Astrocyte (in vitro differentiated cells and primary cell): ENCODE data around the gene TNIK. TPM values are rescaled to one million over a fixed set of nuclear protein-coding genes. Genes with fewer than 3 reads are reported as not detected.
"Not testable (repeated sequence)": the region's sequence is repeated elsewhere in the genome, so short reads cannot be mapped to it uniquely, and the experiment has no call there.

Experiments
- DNase-seq: peaks from one replicate; pipeline ENCODE4 v3.0.0-alpha.2; 2010; ENCODE audit warnings: low read depth
- FAIRE-seq: peaks from 2 replicates; lab custom pipeline; 2011; peaks lifted over from hg19 to GRCh38; lab: Jason Lieb, UNC
- H2AFZ ChIP-seq: 2 replicates; pipeline ENCODE4 v1.6.0; 2012; ENCODE audit warnings: low read depth, low read length, inconsistent platforms
- H3K27ac ChIP-seq: 2 replicates; pipeline ENCODE4 v1.5.1; 2011; ENCODE audit warnings: low read depth, low read length, inconsistent platforms
- H3K27me3 ChIP-seq: 2 replicates; pipeline ENCODE4 v1.6.0; 2011; ENCODE audit warnings: low read length, inconsistent platforms; ENCODE audit not compliant: insufficient read depth
- H3K36me3 ChIP-seq: 2 replicates; pipeline ENCODE4 v1.5.1; 2011; ENCODE audit warnings: low read length, inconsistent platforms; ENCODE audit not compliant: insufficient read depth
- H3K4me1 ChIP-seq: 2 replicates; pipeline ENCODE4 v1.5.1; 2011; ENCODE audit warnings: low read length, inconsistent platforms; ENCODE audit not compliant: insufficient read depth
- H3K4me2 ChIP-seq: 2 replicates; pipeline ENCODE4 v1.6.0; 2012; ENCODE audit warnings: low read length, inconsistent platforms
- H3K4me3 ChIP-seq: 2 replicates; pipeline ENCODE4 v1.5.1; 2011; ENCODE audit warnings: low read depth, mild to moderate bottlenecking, low read length, inconsistent platforms; ENCODE audit not compliant: insufficient read depth
- H3K79me2 ChIP-seq: 2 replicates; pipeline ENCODE4 v1.6.0; 2012; ENCODE audit warnings: mild to moderate bottlenecking, low read length, inconsistent platforms; ENCODE audit not compliant: insufficient read depth
- H3K9ac ChIP-seq: 2 replicates; pipeline ENCODE4 v1.6.0; 2012; ENCODE audit warnings: mild to moderate bottlenecking, low read length, inconsistent platforms
- H3K9me3 ChIP-seq: 2 replicates; pipeline ENCODE4 v1.5.1; 2012; ENCODE audit warnings: low read depth, mild to moderate bottlenecking, low read length, inconsistent platforms; ENCODE audit not compliant: insufficient read depth
- H4K20me1 ChIP-seq: 2 replicates; pipeline ENCODE4 v1.6.0; 2012; ENCODE audit warnings: low read length, inconsistent platforms; ENCODE audit not compliant: insufficient read depth
- H3K27ac Mint-ChIP-seq: one replicate; pipeline ENCODE4 v1.8.0; 2021; ENCODE audit warnings: mild to moderate bottlenecking, mixed read lengths; ENCODE audit not compliant: unreplicated experiment
- H3K27me3 Mint-ChIP-seq: one replicate; pipeline ENCODE4 v1.8.0; 2021; ENCODE audit warnings: low read depth, mixed read lengths; ENCODE audit not compliant: unreplicated experiment
- H3K36me3 Mint-ChIP-seq: one replicate; pipeline ENCODE4 v1.8.0; 2021; ENCODE audit warnings: low read depth, mixed read lengths; ENCODE audit not compliant: unreplicated experiment
- H3K4me1 Mint-ChIP-seq: one replicate; pipeline ENCODE4 v1.8.0; 2021; ENCODE audit warnings: low read depth, mixed read lengths; ENCODE audit not compliant: unreplicated experiment
- H3K4me3 Mint-ChIP-seq: one replicate; pipeline ENCODE4 v1.8.0; 2021; ENCODE audit warnings: mild to moderate bottlenecking, moderate library complexity, mixed read lengths; ENCODE audit not compliant: unreplicated experiment
- H3K9me3 Mint-ChIP-seq: one replicate; pipeline ENCODE4 v1.8.0; 2021; ENCODE audit warnings: mild to moderate bottlenecking, mixed read lengths; ENCODE audit not compliant: unreplicated experiment
- CTCF ChIP-seq: IDR thresholded peaks from 2 replicates; pipeline ENCODE4 v1.5.1; 2011; ENCODE audit warnings: low read depth, mild to moderate bottlenecking, inconsistent platforms, low read length, moderate library complexity; ENCODE audit not compliant: insufficient read depth
- EZH2 ChIP-seq: IDR thresholded peaks from 2 replicates; pipeline ENCODE4 v1.6.1; 2012; ENCODE audit warnings: mild to moderate bottlenecking, low read length, inconsistent platforms; ENCODE audit not compliant: insufficient read depth
- total RNA-seq: library from RNA; stranded (reverse); gene quantifications from 2 replicates; pipeline ENCODE4 v1.2.1, GENCODE V29; 2021

TNIK gene
- total RNA-seq, 1 donor from 2014 or later = 70.0 TPM

GRCh38 chr3:171428892-171429291, 31.3 kb downstream of the TNIK start:
- no peak overlapping the region for H3K27ac ChIP-seq
- H3K4me3 ChIP-seq = no peak overlapping the region

GRCh38 chr3:171428321-171428787, 31.9 kb downstream of the TNIK start:
- Mint-ChIP-seq H3K4me1 (no peaks in the 10 kb centered on the region), H3K4me3 (no peak overlapping the region), H3K27ac (no peak overlapping the region), H3K27me3 (no peaks in the 10 kb centered on the region), H3K9me3 (no peaks in the 10 kb centered on the region), H3K36me3 (no peaks in the 10 kb centered on the region)
- TF ChIP-seq EZH2 = no peak
- no peak for TF ChIP-seq CTCF
- no peaks in the 10 kb centered on the region for H3K4me1 ChIP-seq
- H3K36me3 ChIP-seq = no peaks in the 10 kb centered on the region
- H3K9me3 ChIP-seq = no peaks in the 10 kb centered on the region
- FAIRE-seq = no peak
- no peak overlapping the region for H3K27ac ChIP-seq
- no peak overlapping the region for H3K9ac ChIP-seq
- H3K4me2 ChIP-seq = no peak overlapping the region
- no peak overlapping the region for H3K4me3 ChIP-seq
- H4K20me1 ChIP-seq = peaks cover 22% of the 10 kb centered on the region
- peaks cover 9% of the 10 kb centered on the region for H3K79me2 ChIP-seq
- no peaks in the 10 kb centered on the region for H3K27me3 ChIP-seq
- no peak overlapping the region for H2AFZ ChIP-seq
- no peak for DNase-seq

More at GRCh38 chr3:171428892-171429291, 31.3 kb downstream of the TNIK start:
- H3K4me1 Mint-ChIP-seq = no peaks in the 10 kb centered on the region
- H3K9me3 ChIP-seq = no peaks in the 10 kb centered on the region
- H3K36me3 Mint-ChIP-seq = no peaks in the 10 kb centered on the region
- H2AFZ ChIP-seq = no peak overlapping the region
- no peaks in the 10 kb centered on the region for H3K36me3 ChIP-seq
- TF ChIP-seq EZH2 = no peak
- TF ChIP-seq CTCF = no peak
- H3K9me3 Mint-ChIP-seq = no peaks in the 10 kb centered on the region
- H3K9ac ChIP-seq = no peak overlapping the region
- H3K4me1 ChIP-seq = no peaks in the 10 kb centered on the region
- peaks cover 22% of the 10 kb centered on the region for H4K20me1 ChIP-seq
- no peaks in the 10 kb centered on the region for H3K27me3 ChIP-seq
- H3K4me2 ChIP-seq = no peak overlapping the region
- FAIRE-seq (no peak), DNase-seq (no peak)
- H3K79me2 ChIP-seq = peaks cover 9% of the 10 kb centered on the region
- H3K27ac Mint-ChIP-seq = no peak overlapping the region
- H3K27me3 Mint-ChIP-seq = no peaks in the 10 kb centered on the region
- no peak overlapping the region for H3K4me3 Mint-ChIP-seq

- H2AFZ ChIP-seq = no peak overlapping the region
- H3K27ac ChIP-seq = no peak overlapping the region
- Mint-ChIP-seq H3K4me3 (no peak overlapping the region), H3K36me3 (no peaks in the 10 kb centered on the region), H3K27me3 (no peaks in the 10 kb centered on the region), H3K27ac (no peak overlapping the region), H3K9me3 (no peaks in the 10 kb centered on the region), H3K4me1 (no peaks in the 10 kb centered on the region)
- TF ChIP-seq EZH2 (no peak), CTCF (no peak)
- H3K9me3 ChIP-seq = no peaks in the 10 kb centered on the region
- peaks cover 9% of the 10 kb centered on the region for H3K79me2 ChIP-seq
- no peaks in the 10 kb centered on the region for H3K4me1 ChIP-seq
- H3K9ac ChIP-seq = no peak overlapping the region
- H3K27me3 ChIP-seq = no peaks in the 10 kb centered on the region
- H3K4me3 ChIP-seq = no peak overlapping the region
- DNase-seq (no peak), FAIRE-seq (no peak)
- no peaks in the 10 kb centered on the region for H3K36me3 ChIP-seq
- no peak overlapping the region for H3K4me2 ChIP-seq
- H4K20me1 ChIP-seq = peaks cover 22% of the 10 kb centered on the region
Observed at GRCh38 chr3:171427771-171428320, 32.4 kb downstream of the TNIK start.

- not testable (repeated sequence) for H2AFZ ChIP-seq, H3K9ac ChIP-seq, H3K36me3 Mint-ChIP-seq, H3K27ac Mint-ChIP-seq, H3K36me3 ChIP-seq, DNase-seq, H3K4me3 ChIP-seq, H3K4me1 Mint-ChIP-seq, H3K4me3 Mint-ChIP-seq, H3K27me3 Mint-ChIP-seq, H3K4me2 ChIP-seq, H3K9me3 Mint-ChIP-seq, H3K27me3 ChIP-seq, H3K9me3 ChIP-seq, H3K4me1 ChIP-seq, H3K27ac ChIP-seq, FAIRE-seq
- Histone ChIP-seq H4K20me1 (peaks cover 15% of the 10 kb centered on the region), H3K79me2 (peaks cover 11% of the 10 kb centered on the region)
Observed at GRCh38 chr3:171424063-171424462, 36.1 kb downstream of the TNIK start.
